GM12878 (cell line): ENCODE data around the gene GALNT18. TPM values are rescaled to one million over a fixed set of nuclear protein-coding genes. Genes with fewer than 3 reads are reported as not detected.

Source experiments
- ATAC-seq: fragments of 200-7000 bp; cut with Tn5 transposase; 3 replicates; pipeline ENCODE4 v1.9.1; 2020; ENCODE audit warnings: mild to moderate bottlenecking, moderate library complexity
- BruUV-seq: library from RNA; stranded (reverse); fragments of 400-500 nt; replicated peaks from 2 replicates; lab custom pipeline; 2021; lab: Mats Ljungman, UMichigan
- CTCF ChIA-PET: fragments of 300-600 bp; sonication (Branson Sonifier 250); formaldehyde crosslinking; extraction: SDS; loops from one replicate; lab custom pipeline; 2021; ENCODE audit warnings: inconsistent platforms; lab: Yijun Ruan, JAX
- POLR2A ChIA-PET: fragments of 350-600 bp; formaldehyde crosslinking; extraction: SDS; loops from one replicate; lab custom pipeline; 2021; ENCODE audit warnings: inconsistent platforms; lab: Charles Lee
- RAD21 ChIA-PET: fragments of 300-600 bp; sonication (Branson Sonifier 250); formaldehyde crosslinking; loops from one replicate; lab custom pipeline; 2023; ENCODE audit warnings: antibody characterized with exemption; ENCODE audit not compliant: unreplicated experiment; lab: Charles Lee
- SMC1A ChIA-PET: fragments of 300-600 bp; sonication (Branson Sonifier 250); formaldehyde crosslinking; loops from one replicate; lab custom pipeline; 2023; ENCODE audit not compliant: unreplicated experiment, uncharacterized antibody; lab: Charles Lee
- DNase-seq: peaks from one replicate; pipeline ENCODE4 v3.0.0-alpha.2; 2011; ENCODE audit warnings: low read depth, low spot score
- FAIRE-seq: peaks from 3 replicates; lab custom pipeline; 2011; peaks lifted over from hg19 to GRCh38; lab: Jason Lieb, UNC
- H2AFZ ChIP-seq: 2 replicates; pipeline ENCODE4 v1.6.0; 2011; ENCODE audit warnings: low read depth, low read length, control low read depth; ENCODE audit not compliant: control insufficient read depth
- H3K27ac ChIP-seq: 2 replicates; pipeline ENCODE4 v1.5.1; 2011; ENCODE audit warnings: control low read depth; ENCODE audit not compliant: control insufficient read depth, insufficient read depth
- H3K27me3 ChIP-seq, 2 experiments: replicated peaks in 1 of 2; 2 replicates each; pipeline versions ENCODE4 v1.6.0 to v1.6.1; 2011; ENCODE audit warnings: low read length in 1 of 2; ENCODE audit not compliant: control insufficient read depth in 2 of 2, insufficient read depth in 2 of 2
- H3K36me3 ChIP-seq, 2 experiments: 2 replicates each; pipeline ENCODE4 v1.5.1; 2011; ENCODE audit warnings: low read length in 1 of 2; ENCODE audit not compliant: control insufficient read depth in 2 of 2, insufficient read depth in 2 of 2
- H3K4me1 ChIP-seq: 2 replicates; pipeline ENCODE4 v1.6.1; 2011; ENCODE audit warnings: mild to moderate bottlenecking, low read length, moderate library complexity, mixed read lengths; ENCODE audit not compliant: control insufficient read depth, insufficient read depth
- H3K4me2 ChIP-seq: 2 replicates; pipeline ENCODE4 v1.6.0; 2011; ENCODE audit warnings: control low read depth; ENCODE audit not compliant: control insufficient read depth, insufficient read depth
- H3K4me3 ChIP-seq: fragments of 200-600 bp; sonication (generic); 2 replicates; pipeline ENCODE4 v1.5.1; 2016
- H3K79me2 ChIP-seq: 2 replicates; pipeline ENCODE4 v1.6.0; 2011; ENCODE audit warnings: low read length; ENCODE audit not compliant: control insufficient read depth, insufficient read depth
- H3K9ac ChIP-seq: 2 replicates; pipeline ENCODE4 v1.8.0; 2011; ENCODE audit warnings: low read length, control low read depth, mixed read lengths; ENCODE audit not compliant: control insufficient read depth, insufficient read depth
- H3K9me3 ChIP-seq: replicated peaks from 3 replicates; pipeline ENCODE4 v1.5.1; 2011; ENCODE audit warnings: mild to moderate bottlenecking, low read length; ENCODE audit not compliant: control insufficient read depth, insufficient read depth
- H4K20me1 ChIP-seq: 2 replicates; pipeline ENCODE4 v1.6.0; 2011; ENCODE audit not compliant: control insufficient read depth, insufficient read depth
- ATF2 ChIP-seq: IDR thresholded peaks from 2 replicates; pipeline ENCODE4 v1.6.1; 2012; ENCODE audit warnings: low read length, inconsistent platforms
- ATF7 ChIP-seq: fragments of 450-650 bp; IDR thresholded peaks from 2 replicates; pipeline ENCODE4 v1.6.1; 2016; ENCODE audit warnings: low read depth, mild to moderate bottlenecking
- CEBPZ ChIP-seq: fragments of 150-350 bp; IDR thresholded peaks from 2 replicates; pipeline ENCODE4 v1.6.1; 2016; ENCODE audit warnings: low read depth, low read length
- CREB1 ChIP-seq: IDR thresholded peaks from 2 replicates; pipeline ENCODE4 v1.6.1; 2012; ENCODE audit warnings: low read depth, mild to moderate bottlenecking, inconsistent platforms
- ETV6 ChIP-seq, 2 experiments: fragments of 450-650 bp in 1 of 2; IDR thresholded peaks in 1 of 2; conservative IDR thresholded peaks in 1 of 2; 2 replicates each; pipeline ENCODE4 v1.6.1; 2014; ENCODE audit warnings: antibody characterized with exemption in 1 of 2, borderline replicate concordance in 1 of 2, low read depth in 1 of 2, mild to moderate bottlenecking in 1 of 2, moderate library complexity in 1 of 2
- GATAD2B ChIP-seq: fragments of 450-650 bp; conservative IDR thresholded peaks from 2 replicates; pipeline ENCODE4 v1.6.1; 2017; ENCODE audit warnings: low read depth, mild to moderate bottlenecking, moderate library complexity
- HDAC6 ChIP-seq: fragments of 200-600 bp; sonication (generic); IDR thresholded peaks from one replicate; pipeline ENCODE4 v1.8.0; 2017; ENCODE audit warnings: antibody characterized with exemption; ENCODE audit not compliant: unreplicated experiment
- NKRF ChIP-seq: fragments of 450-650 bp; conservative IDR thresholded peaks from 2 replicates; pipeline ENCODE4 v1.6.1; 2017; ENCODE audit warnings: mild to moderate bottlenecking, moderate library complexity
- POLR2AphosphoS5 ChIP-seq: IDR thresholded peaks from 2 replicates; pipeline ENCODE4 v1.6.1; 2011; ENCODE audit warnings: mild to moderate bottlenecking, low read length, inconsistent platforms
- SP1 ChIP-seq: IDR thresholded peaks from one replicate; pipeline ENCODE4 v1.6.1; 2011; ENCODE audit warnings: low read depth, low read length
- ZNF217 ChIP-seq: fragments of 450-650 bp; IDR thresholded peaks from 2 replicates; pipeline ENCODE4 v1.6.1; 2017; ENCODE audit warnings: antibody characterized with exemption, mild to moderate bottlenecking
- ZNF622 ChIP-seq: fragments of 450-650 bp; IDR thresholded peaks from 2 replicates; pipeline ENCODE4 v1.6.1; 2017; ENCODE audit warnings: mild to moderate bottlenecking, inconsistent platforms
- WGBS: methylation state at CpG from one replicate; pipeline ENCODE4 v1.1.6; 2016; ENCODE audit warnings: low lambda C conversion rate; ENCODE audit not compliant: insufficient replicate concordance, insufficient coverage; ENCODE audit errors: missing lambda C conversion rate; 5-methylcytosine and 5-hydroxymethylcytosine counted together
- in situ Hi-C: fragments of 300-500 bp; cut with MboI; formaldehyde crosslinking; loops from 9 replicates; pipeline ENCODE4 v1.14.3; 2018; ENCODE audit warnings: mixed read lengths
- intact Hi-C: fragments of 100-400 bp; cut with micrococcal nuclease; formaldehyde crosslinking; loops from one replicate; pipeline ENCODE4 v1.14.2; 2022; ENCODE audit not compliant: unreplicated experiment
- polyA plus RNA-seq, 11 experiments: library from polyadenylated mRNA; depleted of rRNA in 4 of 11; unstranded in 6 of 11; stranded (reverse) in 5 of 11; fragments of >200 nt; fragmentation: Nextera tagmentation in 4 of 11; fragmentation: Illumina TruSeq in 1 of 11; extraction: Ambion mirVana in 4 of 11; extraction: Trizol in 1 of 11; gene quantifications; 1 replicate in 1 of 11; 2 replicates in 10 of 11; pipeline versions ENCODE4 v1.2.1 to v1.2.3, GENCODE V29; 2011 to 2016; ENCODE audit warnings: inconsistent platforms in 2 of 11, missing spikeins in 2 of 11, low read depth in 1 of 11
- total RNA-seq, 4 experiments: library from RNA; depleted of rRNA in 3 of 4; stranded (reverse); fragments of >200 nt in 3 of 4; fragmentation: Illumina TruSeq in 1 of 4; extraction: Trizol in 1 of 4; gene quantifications; 2 replicates each; pipeline versions ENCODE4 v1.2.1 to v1.2.3, GENCODE V29; 2013 to 2021

The GALNT18 gene
- total and polyA plus RNA-seq, 10 of the 15 experiments (the other 5 are each of a cell fraction or from before 2014, with no cell fraction given): 1.2 to 14.2 (median 6.3) TPM

DNA sequence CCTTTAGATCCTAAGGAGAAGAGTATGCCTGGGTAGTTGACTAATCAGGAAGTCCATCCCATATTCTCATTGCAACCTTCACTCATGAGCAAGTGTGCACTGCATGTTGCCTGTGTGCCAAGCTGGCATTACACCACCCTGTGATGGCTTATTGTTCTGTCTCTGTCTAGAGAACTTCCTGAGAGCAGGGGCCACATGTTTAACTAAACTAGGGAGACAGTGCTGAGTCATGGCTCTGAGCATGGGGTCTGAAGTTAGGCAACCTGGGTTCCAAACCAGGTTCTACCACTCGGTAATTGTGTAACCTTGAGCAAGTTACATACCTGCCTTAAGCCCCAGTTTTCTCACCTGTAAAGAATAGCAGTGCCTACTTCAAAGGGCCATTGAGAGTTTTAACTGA lies 308.4 kb downstream of the GALNT18 start:
- Histone ChIP-seq H3K4me2 (no peak overlapping the region), H3K4me3 (no peak overlapping the region), H4K20me1 (no peaks in the 10 kb centered on the region), H3K4me1 (0 out of 2 replicates have a peak, but pooled peaks cover 5% of the 10 kb centered on the region), H3K27ac (no peak overlapping the region), H3K9ac (no peak overlapping the region), H3K27me3 (no peaks in the 10 kb centered on the region), H3K9me3 (no peaks in the 10 kb centered on the region; the same call in 2 of the 3 replicates), H3K79me2 (no peaks in the 10 kb centered on the region), H3K36me3 (no peaks in the 10 kb centered on the region; a peak in 1 of 4 replicates), H2AFZ (no peak overlapping the region)
- FAIRE-seq (no peak), ATAC-seq (no peak), DNase-seq (no peak)
- no TSS peak for BruUV-seq
- SMC1A ChIA-PET: no interaction called here
- intact Hi-C loops: no loop called here
- 100% methylated on average over 1 of the region's 1 CpG for WGBS
- POLR2A ChIA-PET: no interaction called here
- TF ChIP-seq ZNF622: no peak
- TF ChIP-seq ATF2: no peak
- TF ChIP-seq GATAD2B: no peak
- TF ChIP-seq NKRF: no peak
- no peak for TF ChIP-seq POLR2AphosphoS5
- no peak for TF ChIP-seq ATF7
- no peak for TF ChIP-seq ETV6 (conservative IDR thresholded peaks at IDR 0.05 in 1 of 2, IDR thresholded peaks at IDR 0.05 in 1 of 2; ENCODE audit: borderline replicate concordance in 1 of 2, low read depth in 1 of 2)
- TF ChIP-seq ZNF217: no peak
- TF ChIP-seq SP1: no peak
- TF ChIP-seq CREB1: no peak
- no peak for TF ChIP-seq HDAC6
- no peak for TF ChIP-seq CEBPZ
- CTCF ChIA-PET: no interaction called here
- RAD21 ChIA-PET: no interaction called here
- in situ Hi-C loops: no loop called here
